Muscle of leg (tissue), 11 donors: ENCODE data around the gene HSPB9. TPM values are rescaled to one million over a fixed set of nuclear protein-coding genes. Genes with fewer than 3 reads are reported as not detected.

Experiments used
- DNase-seq: peaks from one replicate; pipeline ENCODE4 v3.0.0; 2013
- H3K27ac ChIP-seq: one replicate; pipeline ENCODE4 v1.5.1; 2013; ENCODE audit warnings: mild to moderate bottlenecking, low read length, control low read depth
- H3K27me3 ChIP-seq: one replicate; pipeline ENCODE4 v1.6.1; 2013; ENCODE audit warnings: low read length; ENCODE audit not compliant: control insufficient read depth, insufficient read depth
- H3K36me3 ChIP-seq: one replicate; pipeline ENCODE4 v1.6.1; 2013; ENCODE audit warnings: low read length; ENCODE audit not compliant: control insufficient read depth, insufficient read depth
- H3K4me1 ChIP-seq: one replicate; pipeline ENCODE4 v1.6.1; 2013; ENCODE audit warnings: low read length; ENCODE audit not compliant: control insufficient read depth, insufficient read depth
- H3K4me3 ChIP-seq: one replicate; pipeline ENCODE4 v1.5.1; 2013; ENCODE audit warnings: low read length, control low read depth
- H3K9me3 ChIP-seq: replicated peaks from 2 replicates; pipeline ENCODE4 v1.6.1; 2013; ENCODE audit warnings: low read depth, low read length; ENCODE audit not compliant: control insufficient read depth
- WGBS: methylation state at CpG from one replicate; pipeline ENCODE4 v1.1.5; 2013; ENCODE audit warnings: missing lambda C conversion rate; ENCODE audit not compliant: insufficient coverage; 5-methylcytosine and 5-hydroxymethylcytosine counted together
- polyA plus RNA-seq, 8 donors: library from polyadenylated mRNA; unstranded; fragments of 120-200 nt; gene quantifications; one replicate each; pipeline versions ENCODE4 v1.2.1 to v1.2.3, GENCODE V29; 2013; ENCODE audit warnings: inconsistent platforms in 1 of 8, low replicate concordance in 1 of 8; ENCODE audit not compliant: insufficient read length in 8 of 8, insufficient read depth in 1 of 8
- total RNA-seq: library from RNA; stranded (reverse); fragments of 120-200 nt; gene quantifications from one replicate; pipeline ENCODE4 v1.2.4, GENCODE V29; 2013

Gene HSPB9
- total and polyA plus RNA-seq, 9 donors, result 0.11 to 0.41 (median 0.19) TPM

DNA sequence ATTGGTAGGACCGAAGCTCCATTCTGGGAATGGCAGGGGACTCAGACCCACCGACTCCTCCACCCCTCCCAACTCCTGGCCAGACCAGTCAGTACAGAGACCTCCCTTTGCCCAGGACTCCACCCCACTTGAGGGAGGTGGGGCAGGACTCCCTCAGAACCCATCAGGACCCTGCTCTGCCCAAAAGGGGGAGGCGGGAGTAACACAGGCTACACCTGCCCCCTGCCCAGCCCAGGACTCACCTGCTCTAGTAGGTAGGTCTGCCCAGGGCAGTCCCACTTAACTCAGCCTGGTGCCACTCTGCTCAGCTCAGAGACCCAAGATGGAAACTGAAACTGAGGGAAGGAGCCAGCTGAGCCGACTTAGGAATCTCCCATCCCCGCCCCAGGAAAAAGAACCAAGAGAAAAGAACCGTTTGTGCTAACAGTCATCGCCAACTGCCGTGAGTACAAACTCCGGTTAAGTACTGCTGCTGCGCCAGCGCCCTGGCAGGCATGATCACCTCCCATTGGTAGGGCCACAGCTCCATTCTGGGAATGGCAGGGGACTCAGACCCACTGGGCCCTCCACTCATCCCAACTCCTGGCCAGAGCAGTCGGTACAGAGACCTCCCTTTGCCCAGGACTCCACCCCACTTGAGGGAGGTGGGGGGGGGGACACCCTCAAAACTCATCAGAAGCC lies 10.6 kb upstream of the HSPB9 start:
- Histone ChIP-seq H3K27me3 (no peaks in the 10 kb centered on the region), H3K4me1 (peaks cover 29% of the 10 kb centered on the region), H3K27ac (peak overlapping the region; percentile 96), H3K9me3 (no peaks in the 10 kb centered on the region), H3K36me3 (peaks cover 52% of the 10 kb centered on the region), H3K4me3 (peak overlapping the region; percentile 55)
- 31% methylated on average over 10 of the region's 12 CpGs for WGBS
- DNase-seq, result peak; percentile 64

DNA sequence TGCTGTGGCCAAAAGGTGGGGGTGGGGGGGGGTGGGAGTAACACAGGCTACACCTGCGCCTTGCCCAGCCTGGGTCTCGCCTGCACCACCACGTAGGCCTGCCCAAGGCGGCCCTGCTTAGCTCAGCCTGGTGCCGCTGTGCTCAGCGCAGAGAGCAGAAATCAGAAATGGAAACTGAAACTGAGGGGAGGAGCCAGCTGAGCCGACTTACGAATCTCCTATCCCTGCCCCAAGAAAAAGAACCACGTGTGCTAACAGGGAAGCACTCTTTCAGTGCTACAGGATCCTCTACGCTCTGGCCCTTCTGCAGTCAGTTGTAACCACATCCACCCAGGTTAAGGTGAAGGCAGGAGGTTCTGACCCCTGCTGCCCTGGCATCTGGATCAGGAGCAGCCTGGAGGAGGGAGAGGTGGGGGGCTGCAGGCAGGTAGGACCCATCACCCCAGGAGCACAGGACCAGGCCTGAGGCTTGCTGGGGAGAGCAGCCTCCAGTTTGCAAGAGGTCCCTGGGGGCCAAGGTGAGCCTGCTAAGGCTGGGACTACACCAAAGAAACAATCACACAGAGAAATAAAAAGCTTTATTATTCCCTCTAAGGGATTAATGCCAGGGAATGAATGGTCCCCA lies 9.9 kb upstream of the HSPB9 start, which contains the start of gene DHX58:
TSS of gene DHX58 (minus strand) at position 163 of the 625 bp plus-strand sequence. CDS start 822 bp downstream, outside the sequence.
- Histone ChIP-seq H3K27me3 (no peaks in the 10 kb centered on the region), H3K4me3 (peak within 1 kb of the TSS; percentile 55), H3K27ac (peak within 1 kb of the TSS; percentile 96), H3K36me3 (peaks cover 58% of the 10 kb centered on the region), H3K9me3 (no peaks in the 10 kb centered on the region), H3K4me1 (peaks cover 28% of the 10 kb centered on the region)
- DNase-seq, result peak; percentile 95
- WGBS, result 10% methylated on average over 3 of the region's 10 CpGs

DNA sequence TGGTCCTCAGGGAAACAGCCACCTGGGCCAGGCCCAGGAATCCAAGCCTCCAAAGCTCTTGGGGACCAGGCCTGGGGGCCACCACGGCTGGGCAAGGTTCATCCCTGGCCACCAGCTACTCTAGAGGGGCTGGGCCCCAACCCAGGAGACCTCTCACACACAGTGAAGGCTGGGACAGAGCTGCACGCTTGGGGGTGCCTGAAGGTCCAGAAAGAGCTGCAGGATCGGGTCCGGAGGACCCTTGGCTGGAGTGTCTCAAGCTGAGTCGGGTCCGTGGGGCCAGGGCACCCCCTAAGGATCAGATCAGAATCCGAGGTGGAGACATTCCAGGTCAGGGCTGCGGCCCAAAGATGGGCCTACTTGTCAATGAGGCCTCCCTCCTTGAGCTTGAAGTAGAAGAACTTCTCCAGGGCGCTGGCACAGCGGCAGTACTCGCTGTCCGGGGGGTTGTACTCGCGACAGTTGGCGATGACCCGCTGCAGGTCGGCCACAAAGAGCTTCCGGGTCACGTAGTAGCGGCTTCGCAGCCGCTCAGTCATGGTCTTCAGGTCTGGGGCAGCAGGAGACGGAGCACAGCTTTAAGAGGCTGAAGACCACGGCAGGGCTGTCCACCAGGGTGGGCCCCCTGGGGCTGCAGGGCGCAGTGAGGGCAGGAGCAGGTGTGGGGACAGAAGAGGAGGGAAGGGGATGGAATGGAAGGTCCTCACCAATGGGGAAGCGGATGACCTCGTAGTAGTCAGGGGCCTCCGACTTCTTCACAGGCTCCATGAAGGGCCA lies 9.1 kb upstream of the HSPB9 start:
- H3K36me3 ChIP-seq, result peaks cover 66% of the 10 kb centered on the region
- DNase-seq, result no peak
- 87% methylated on average over 27 of the region's 28 CpGs for WGBS
- no peaks in the 10 kb centered on the region for H3K9me3 ChIP-seq
- no peaks in the 10 kb centered on the region for H3K27me3 ChIP-seq
- H3K4me3 ChIP-seq, result no peak overlapping the region
- peaks cover 28% of the 10 kb centered on the region for H3K4me1 ChIP-seq
- peak overlapping the region; percentile 96 for H3K27ac ChIP-seq

DNA sequence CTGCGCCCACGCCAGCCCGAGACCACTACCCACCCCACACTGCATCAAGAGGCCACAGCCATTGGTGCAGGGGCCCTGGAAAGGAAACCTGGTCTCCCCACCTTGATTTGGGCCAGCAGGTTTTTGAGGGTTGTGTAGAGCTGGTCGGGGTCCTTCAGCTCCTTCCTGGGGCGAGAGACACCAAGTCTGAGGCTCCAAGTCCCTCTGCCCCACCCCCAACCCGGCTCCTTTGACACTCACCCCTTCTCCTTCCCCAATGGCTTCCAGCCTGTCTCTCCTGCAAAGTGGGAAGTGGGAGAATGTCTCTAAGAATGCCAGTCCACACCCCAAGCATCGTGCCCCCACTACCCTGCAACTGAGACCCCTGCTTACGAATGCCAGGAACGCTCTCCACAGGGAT lies 8.5 kb upstream of the HSPB9 start:
- H3K9me3 ChIP-seq, result no peaks in the 10 kb centered on the region
- H3K36me3 ChIP-seq, result peaks cover 66% of the 10 kb centered on the region
- no peak overlapping the region for H3K27ac ChIP-seq
- no peak overlapping the region for H3K4me3 ChIP-seq
- WGBS, result 83% methylated on average over 1 of the region's 9 CpGs
- no peaks in the 10 kb centered on the region for H3K27me3 ChIP-seq
- H3K4me1 ChIP-seq, result peaks cover 28% of the 10 kb centered on the region
- no peak for DNase-seq

DNA sequence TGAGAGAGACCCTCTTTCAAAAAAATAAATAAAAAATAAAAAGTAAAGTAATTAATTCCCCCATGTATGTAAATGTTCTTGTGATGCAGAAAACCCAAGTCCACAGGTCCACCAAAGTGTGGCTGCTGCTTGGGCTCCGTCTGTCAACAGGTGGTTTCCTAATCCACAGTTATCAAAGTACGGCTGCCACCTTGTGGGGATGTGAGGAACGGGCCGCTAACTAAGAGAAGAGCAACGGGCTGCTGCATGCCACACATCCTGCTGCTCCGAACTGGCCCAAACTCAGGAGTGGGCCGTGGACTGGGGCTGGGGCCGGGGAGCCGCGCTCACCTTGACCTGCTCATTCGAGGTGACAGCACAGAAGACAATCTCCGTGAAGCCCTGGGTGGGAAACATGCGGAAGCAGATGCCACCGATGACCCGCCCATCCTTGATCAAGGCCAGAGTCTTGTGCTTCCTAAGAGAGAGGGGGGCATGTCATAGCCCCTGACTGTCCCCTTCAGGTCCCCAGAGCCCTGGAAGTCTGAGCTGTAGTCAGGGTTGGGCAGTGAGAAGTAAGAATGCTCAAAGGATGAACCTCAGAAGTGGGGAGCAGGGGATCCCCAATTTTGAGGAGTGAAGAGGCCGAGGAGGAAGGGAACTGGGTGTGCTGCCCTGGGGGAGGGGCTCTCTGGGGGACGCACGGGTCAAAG lies 5.8 kb upstream of the HSPB9 start:
- Histone ChIP-seq H3K4me1 (peaks cover 29% of the 10 kb centered on the region), H3K27me3 (no peaks in the 10 kb centered on the region), H3K9me3 (no peaks in the 10 kb centered on the region), H3K4me3 (no peak overlapping the region), H3K36me3 (peaks cover 62% of the 10 kb centered on the region), H3K27ac (no peak overlapping the region)
- peak; percentile 89 for DNase-seq
- WGBS, result 40% methylated on average over 17 of the region's 18 CpGs

DNA sequence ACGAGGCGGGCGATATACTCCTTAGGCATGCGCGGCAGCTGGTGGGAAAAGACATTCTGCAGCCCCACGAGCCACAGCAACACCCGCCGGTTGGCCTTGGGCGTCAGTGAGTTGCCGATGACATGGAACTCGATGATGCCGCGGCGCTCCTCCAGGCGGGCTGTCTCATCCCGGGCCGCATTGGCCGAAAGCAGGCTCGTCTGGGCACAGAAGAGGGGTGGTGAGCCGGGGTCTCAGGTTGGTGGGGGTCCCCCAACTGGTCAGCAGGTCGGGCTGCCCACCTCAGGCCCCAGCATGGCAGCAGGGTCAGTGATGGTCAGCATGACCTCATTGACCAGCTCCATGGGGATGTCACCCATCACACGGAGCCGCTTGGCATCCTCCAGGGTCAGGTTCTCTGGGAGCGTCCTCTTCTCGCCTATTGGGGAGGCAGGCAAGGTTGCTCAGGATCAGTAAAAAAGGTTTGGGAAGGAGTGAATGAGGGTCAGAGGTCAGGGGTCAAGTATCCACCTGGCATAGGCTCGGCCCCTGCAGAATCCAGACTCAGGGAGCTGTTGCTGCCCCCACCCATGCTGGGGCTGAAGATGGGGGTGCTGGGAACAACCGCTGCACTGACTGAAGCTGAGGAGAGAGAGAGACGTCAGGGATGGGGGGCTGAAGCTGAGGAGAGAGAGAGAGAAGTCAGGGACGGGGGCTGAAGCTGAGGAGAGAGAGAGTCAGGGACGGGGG lies 5.0 kb upstream of the HSPB9 start:
- 78% methylated on average over 29 of the region's 30 CpGs for WGBS
- Histone ChIP-seq H3K36me3 (peaks cover 62% of the 10 kb centered on the region), H3K9me3 (no peaks in the 10 kb centered on the region)

DNA sequence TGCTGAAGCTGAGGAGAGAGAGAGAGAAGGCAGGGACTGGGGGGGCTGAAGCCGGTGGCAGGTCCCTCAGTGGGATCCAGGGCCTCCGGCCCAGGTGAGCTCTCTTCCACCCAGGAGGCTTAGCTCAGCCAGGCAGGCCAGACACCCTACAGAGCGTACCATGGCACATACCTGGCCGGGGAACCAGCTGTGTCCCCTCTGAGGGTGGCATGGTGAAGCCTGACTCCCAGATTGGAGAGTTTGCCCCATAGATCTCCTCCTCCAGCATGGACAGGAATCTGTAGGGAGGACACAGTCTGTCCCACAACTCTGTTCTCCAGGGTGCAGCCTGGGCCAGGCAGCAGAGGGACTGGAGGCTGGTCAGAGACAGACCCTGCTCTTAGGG lies 4.5 kb upstream of the HSPB9 start:
- WGBS, result 80% methylated on average over 3 of the region's 4 CpGs
- Histone ChIP-seq H3K36me3 (peaks cover 61% of the 10 kb centered on the region), H3K27ac (no peak overlapping the region), H3K4me3 (no peak overlapping the region), H3K4me1 (peaks cover 30% of the 10 kb centered on the region), H3K27me3 (no peaks in the 10 kb centered on the region), H3K9me3 (no peaks in the 10 kb centered on the region)
- no peak for DNase-seq

More for the DNA sequence above, 5.0 kb upstream of the HSPB9 start:
- no peak for DNase-seq
- peaks cover 31% of the 10 kb centered on the region for H3K4me1 ChIP-seq
- no peak overlapping the region for H3K4me3 ChIP-seq
- H3K27me3 ChIP-seq, result no peaks in the 10 kb centered on the region
- no peak overlapping the region for H3K27ac ChIP-seq

DNA sequence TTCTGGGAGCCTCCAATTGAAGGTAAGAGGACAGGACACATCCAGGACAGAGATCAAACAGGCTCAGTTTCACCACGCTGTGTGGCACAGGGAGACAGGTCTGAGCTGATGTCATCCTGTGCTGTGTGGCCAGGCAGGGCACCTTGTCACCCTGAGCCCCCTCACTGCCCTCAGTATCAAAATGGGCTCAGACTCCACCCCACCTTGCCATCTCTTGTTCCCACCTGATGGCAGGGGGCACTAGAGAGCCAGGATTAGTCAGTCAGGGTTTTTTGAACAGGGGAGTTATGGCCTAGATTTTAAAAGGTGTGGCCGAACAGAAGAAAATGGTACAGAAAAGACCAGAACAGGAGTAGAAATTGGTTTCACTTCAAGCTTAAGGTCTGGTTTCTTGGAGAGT lies 4.1 kb upstream of the HSPB9 start:
- no peaks in the 10 kb centered on the region for H3K27me3 ChIP-seq
- peaks cover 28% of the 10 kb centered on the region for H3K4me1 ChIP-seq
- H3K27ac ChIP-seq, result no peak overlapping the region
- H3K4me3 ChIP-seq, result no peak overlapping the region
- DNase-seq, result no peak
- 78% methylated on average over 2 of the region's 2 CpGs for WGBS
- H3K36me3 ChIP-seq, result peaks cover 57% of the 10 kb centered on the region
- H3K9me3 ChIP-seq, result no peaks in the 10 kb centered on the region

DNA sequence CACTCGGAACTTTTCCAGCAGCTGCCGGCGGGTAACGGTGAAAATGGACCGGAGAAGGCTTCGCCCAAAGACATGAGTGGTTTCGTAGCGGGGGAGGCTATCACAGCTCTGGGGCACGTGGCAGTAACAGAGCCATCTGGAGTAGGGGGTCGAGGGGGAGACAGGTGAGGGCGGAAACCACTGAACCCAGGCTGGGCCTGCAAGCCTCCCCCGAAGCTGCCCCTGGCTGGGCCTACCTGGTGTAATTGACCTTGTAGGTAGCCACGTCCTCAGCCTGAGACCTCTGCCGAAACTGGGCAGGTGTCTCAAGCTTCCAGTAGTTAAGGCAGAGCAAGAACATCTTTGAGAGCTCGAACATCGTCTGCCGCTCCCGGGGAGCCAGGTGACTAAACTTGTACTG lies 3.3 kb upstream of the HSPB9 start:
- Histone ChIP-seq H3K4me1 (peaks cover 28% of the 10 kb centered on the region), H3K4me3 (no peak overlapping the region), H3K27me3 (no peaks in the 10 kb centered on the region), H3K9me3 (no peaks in the 10 kb centered on the region), H3K27ac (no peak overlapping the region), H3K36me3 (peaks cover 51% of the 10 kb centered on the region)
- DNase-seq, result no peak
- 88% methylated on average over 15 of the region's 18 CpGs for WGBS
